ENCODE measurements around the gene DUSP9.

DUSP9 gene

GRCh38 chrX:153623310-153624029, 23.5 kb upstream of the DUSP9 start:
- DNase-seq = peak in 1 of 2 donors; percentile 16
- no peak overlapping the region for H3K27ac ChIP-seq

DNA sequence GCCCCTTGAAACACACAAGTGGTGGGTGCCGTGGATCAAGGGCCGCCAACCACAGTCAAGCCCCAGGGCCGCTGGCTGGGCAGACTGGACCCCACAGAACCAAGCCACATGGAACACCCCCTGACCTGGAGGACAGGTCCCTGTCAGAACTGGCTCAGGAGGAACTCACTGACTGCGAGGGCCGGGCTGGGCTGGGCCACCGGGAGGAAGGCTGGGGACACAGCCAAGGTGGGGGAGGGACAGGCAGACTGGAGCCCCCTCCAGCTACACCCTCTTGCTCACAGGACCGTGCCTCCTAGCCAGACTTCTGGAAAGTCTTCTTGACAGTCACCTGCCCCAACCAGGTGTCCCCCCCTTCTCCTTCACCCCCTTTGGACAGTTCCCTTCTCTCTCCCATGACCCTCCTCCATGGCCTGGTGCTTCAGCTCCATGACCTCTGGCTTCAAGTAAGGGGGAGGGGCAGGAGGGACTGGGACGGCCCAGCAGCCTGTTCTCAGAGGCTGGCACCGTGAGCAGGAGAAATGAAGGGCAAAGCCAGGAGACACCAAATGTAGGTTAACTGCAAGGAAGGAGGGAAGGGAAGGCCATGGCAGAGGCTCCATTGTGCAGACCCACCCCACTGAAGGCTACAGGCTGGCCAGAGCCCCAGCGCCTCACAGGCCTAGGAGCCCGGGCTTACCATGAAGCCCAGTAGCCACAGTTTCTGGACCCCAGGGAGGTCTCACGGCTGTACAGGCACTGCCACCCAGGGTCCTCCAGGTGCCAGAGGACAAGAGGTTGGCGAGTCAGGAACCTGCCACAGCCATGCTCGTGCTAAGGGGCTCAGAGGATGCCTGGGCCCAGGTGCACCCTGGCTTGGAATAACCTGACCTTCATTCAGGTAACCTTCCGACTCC, 22.6 kb upstream of the DUSP9 start:
- H3K9me3 ChIP-seq = no peaks in the 10 kb centered on the region
- no peak overlapping the region for H3K27ac ChIP-seq
- H3K36me3 ChIP-seq = no peaks in the 10 kb centered on the region
- H3K4me1 ChIP-seq = no peaks in the 10 kb centered on the region
- no peak overlapping the region for H3K4me3 ChIP-seq
- DNase-seq = peak in 1 of 2 donors; percentile 50
- TF ChIP-seq, protein P1, sequence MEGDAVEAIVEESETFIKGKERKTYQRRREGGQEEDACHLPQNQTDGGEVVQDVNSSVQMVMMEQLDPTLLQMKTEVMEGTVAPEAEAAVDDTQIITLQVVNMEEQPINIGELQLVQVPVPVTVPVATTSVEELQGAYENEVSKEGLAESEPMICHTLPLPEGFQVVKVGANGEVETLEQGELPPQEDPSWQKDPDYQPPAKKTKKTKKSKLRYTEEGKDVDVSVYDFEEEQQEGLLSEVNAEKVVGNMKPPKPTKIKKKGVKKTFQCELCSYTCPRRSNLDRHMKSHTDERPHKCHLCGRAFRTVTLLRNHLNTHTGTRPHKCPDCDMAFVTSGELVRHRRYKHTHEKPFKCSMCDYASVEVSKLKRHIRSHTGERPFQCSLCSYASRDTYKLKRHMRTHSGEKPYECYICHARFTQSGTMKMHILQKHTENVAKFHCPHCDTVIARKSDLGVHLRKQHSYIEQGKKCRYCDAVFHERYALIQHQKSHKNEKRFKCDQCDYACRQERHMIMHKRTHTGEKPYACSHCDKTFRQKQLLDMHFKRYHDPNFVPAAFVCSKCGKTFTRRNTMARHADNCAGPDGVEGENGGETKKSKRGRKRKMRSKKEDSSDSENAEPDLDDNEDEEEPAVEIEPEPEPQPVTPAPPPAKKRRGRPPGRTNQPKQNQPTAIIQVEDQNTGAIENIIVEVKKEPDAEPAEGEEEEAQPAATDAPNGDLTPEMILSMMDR (IDR thresholded peaks at IDR 0.05) = no peak
- peaks cover 0 to 10% of the 10 kb centered on the region in 2 donors for H3K27me3 ChIP-seq
- intact Hi-C loops (cut with DNase I; ENCODE audit: low total_unique reads) = no loop called here

More at GRCh38 chrX:153623310-153624029, 23.5 kb upstream of the DUSP9 start:
- Histone ChIP-seq H3K4me1 (no peaks in the 10 kb centered on the region), H3K4me3 (no peak overlapping the region), H3K36me3 (no peaks in the 10 kb centered on the region), H3K27me3 (peaks cover 0 to 10% of the 10 kb centered on the region in 2 donors), H3K9me3 (no peaks in the 10 kb centered on the region)
- intact Hi-C loops (cut with DNase I; ENCODE audit: low total_unique reads) = no loop called here
- TF ChIP-seq, protein P1 (IDR thresholded peaks at IDR 0.05) = no peak

DNA sequence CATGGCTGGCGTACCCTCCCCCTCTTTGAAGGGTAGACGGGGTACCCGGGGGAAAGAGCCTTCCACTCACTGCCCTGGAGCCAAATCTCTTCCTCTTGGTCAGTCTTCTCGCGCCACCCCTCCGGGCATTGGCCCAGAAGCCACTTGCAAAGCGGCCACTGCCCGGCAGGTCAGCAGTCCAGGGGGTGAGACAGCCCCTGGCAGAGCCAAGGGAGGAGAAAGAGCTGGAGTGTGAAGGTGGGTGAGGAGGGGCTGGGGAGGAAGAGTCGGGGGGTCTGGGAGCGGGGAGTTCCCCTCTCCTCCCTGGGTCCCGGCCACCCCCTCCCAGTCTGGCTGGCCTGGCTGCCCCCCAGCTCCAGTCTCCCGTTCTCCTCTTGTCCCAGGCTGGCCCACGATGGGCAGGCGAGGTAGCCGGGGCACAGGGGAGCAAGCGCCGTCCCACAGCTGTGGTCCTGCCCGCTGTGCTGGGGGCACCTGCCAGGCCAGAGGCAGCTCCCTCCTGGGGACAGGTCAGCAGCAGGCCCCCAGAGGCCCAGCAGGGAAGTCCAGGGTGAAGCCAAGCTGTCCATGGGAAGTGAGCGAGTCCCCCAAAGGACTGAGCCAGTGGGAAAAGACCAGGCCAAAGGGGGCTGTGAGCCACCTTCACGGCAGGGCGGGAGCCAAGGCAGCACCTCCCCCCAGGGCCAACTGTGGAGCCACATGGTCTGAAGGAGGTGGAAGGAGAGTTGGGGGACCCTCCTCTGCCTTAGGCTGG, 21.6 kb upstream of the DUSP9 start:
- Histone ChIP-seq H3K4me1 (no peaks in the 10 kb centered on the region), H3K36me3 (no peaks in the 10 kb centered on the region), H3K27me3 (peaks cover 0 to 10% of the 10 kb centered on the region in 2 donors), H3K9me3 (no peaks in the 10 kb centered on the region), H3K27ac (no peak overlapping the region), H3K4me3 (no peak overlapping the region)
- peak in 1 of 2 donors; percentile 20 for DNase-seq
- intact Hi-C loops (cut with DNase I; ENCODE audit: low total_unique reads) = no loop called here
- TF ChIP-seq, protein P1 (IDR thresholded peaks at IDR 0.05) = no peak

- Histone ChIP-seq H3K27ac (no peak overlapping the region), H3K4me1 (no peaks in the 10 kb centered on the region), H3K4me3 (no peak overlapping the region), H3K36me3 (no peaks in the 10 kb centered on the region), H3K27me3 (peaks cover 0 to 10% of the 10 kb centered on the region in 2 donors), H3K9me3 (peaks cover 0 to 5% (median 0%) of the 10 kb centered on the region in 3 donors)
- DNase-seq = no peak
- TF ChIP-seq, protein P1 (IDR thresholded peaks at IDR 0.05) = no peak
- intact Hi-C loops (cut with DNase I; ENCODE audit: low total_unique reads) = no loop called here
These were observed 20.9 kb upstream of the DUSP9 start for GRCh38 chrX:153626025-153626633.

Data from tibial artery (tissue), 4 donors.